ENCODE data around the gene TRIM67. TPM values are rescaled to one million over a fixed set of nuclear protein-coding genes. Genes with fewer than 3 reads are reported as not detected.

Gene TRIM67
- total and polyA plus RNA-seq, 9 of the 15 experiments (the other 6 are each of a cell fraction or from before 2014, with no cell fraction given) = 0.04 to 0.60 (median 0.31) TPM

- TF ChIP-seq ZNF165 (CRISPR knock-in tag; IDR thresholded peaks at IDR 0.05; ENCODE audit: borderline replicate concordance) (no peak), SIX5 (IDR thresholded peaks at IDR 0.05; ENCODE audit: borderline replicate concordance in 1 of 2, insufficient read depth in 1 of 2, low read depth in 1 of 2, low read length in 2 of 2) (no peak), CREB1 (IDR thresholded peaks at IDR 0.05) (peak; percentile 70), CREB1 (CRISPR knock-in tag; IDR thresholded peaks at IDR 0.05) (peak; percentile 38; the same call in 1 of the 2 replicates), ZEB2 (IDR thresholded peaks at IDR 0.05) (peak; percentile 93), CEBPZ (IDR thresholded peaks at IDR 0.05; ENCODE audit: borderline replicate concordance, low read depth, low read length) (no peak), ZSCAN29 (IDR thresholded peaks at IDR 0.05) (no peak), NFE2 (IDR thresholded peaks at IDR 0.05; ENCODE audit: low read depth) (peak; percentile 89), TCF7 (IDR thresholded peaks at IDR 0.05; ENCODE audit: borderline replicate concordance) (peak; percentile 87; the same call in 1 of the 2 replicates), PURB (CRISPR knock-in tag; IDR thresholded peaks at IDR 0.05; ENCODE audit: low read depth) (no peak), DNMT1 (IDR thresholded peaks at IDR 0.05) (no peak), ELK3 (CRISPR knock-in tag; IDR thresholded peaks at IDR 0.05) (no peak), MTA1 (IDR thresholded peaks at IDR 0.05; ENCODE audit: borderline replicate concordance) (peak; percentile 94), ETV6 (IDR thresholded peaks at IDR 0.05; ENCODE audit: borderline replicate concordance in 1 of 2, low read depth in 2 of 2, low read length in 1 of 2) (peak in 1 of 2 experiments; percentile 88; a peak in 3 of 4 replicates), ETV6 (CRISPR knock-in tag; IDR thresholded peaks at IDR 0.05; ENCODE audit: borderline replicate concordance) (no peak), ZNF830 (CRISPR knock-in tag; IDR thresholded peaks at IDR 0.05) (no peak), DIDO1 (tag; IDR thresholded peaks at IDR 0.05; ENCODE audit: low read depth) (peak; percentile 59; the same call in 1 of the 2 replicates), HMG20B (CRISPR knock-in tag; IDR thresholded peaks at IDR 0.05) (no peak), NR0B1 (IDR thresholded peaks at IDR 0.05; ENCODE audit: partially characterized antibody) (no peak), DLX4 (CRISPR knock-in tag; IDR thresholded peaks at IDR 0.05) (no peak), ZBTB34 (CRISPR knock-in tag; IDR thresholded peaks at IDR 0.05) (no peak)
These were observed 1.7 kb upstream of the TRIM67 start (continued) for GRCh38 chr1:231159963-231160761.

All from K562 (cell line).